HL-60 (cell line): Measurements from ENCODE around the gene ZNF436.

Experiments used
- DNase-seq, 2 experiments: peaks; one replicate each; pipeline ENCODE4 v3.0.0-alpha.2; 2010 to 2020; ENCODE audit warnings: low read depth in 1 of 2, low spot score in 1 of 2
- H3K27ac ChIP-seq: fragments of 250-450 bp; sonication (Bioruptor Pico); replicated peaks from 2 replicates; pipeline ENCODE4 v1.5.1; 2020; ENCODE audit warnings: mild to moderate bottlenecking, moderate library complexity
- H3K27me3 ChIP-seq: fragments of 250-450 bp; sonication (Bioruptor Pico); 2 replicates; pipeline ENCODE4 v1.5.1; 2021; ENCODE audit warnings: mild to moderate bottlenecking, moderate library complexity; ENCODE audit not compliant: insufficient read depth, poor library complexity, severe bottlenecking
- H3K4me3 ChIP-seq: replicated peaks from 2 replicates; pipeline ENCODE4 v1.5.1; 2011; ENCODE audit warnings: mild to moderate bottlenecking, control low read depth, low read length; ENCODE audit not compliant: insufficient read depth
- GABPA ChIP-seq: IDR thresholded peaks from 2 replicates; pipeline ENCODE4 v1.6.1; 2012; ENCODE audit warnings: low read depth
- POLR2AphosphoS5 ChIP-seq: IDR thresholded peaks from 2 replicates; pipeline ENCODE4 v1.6.1; 2012; ENCODE audit warnings: low read depth
- REST ChIP-seq: IDR thresholded peaks from 2 replicates; pipeline ENCODE4 v1.6.1; 2012; ENCODE audit warnings: low read depth; ENCODE audit not compliant: insufficient replicate concordance
- SPI1 ChIP-seq: IDR thresholded peaks from 2 replicates; pipeline ENCODE4 v1.6.1; 2012; ENCODE audit warnings: low read depth, mild to moderate bottlenecking, borderline replicate concordance
- TF ChIP-seq, protein P1 (sequence below): IDR thresholded peaks from one replicate; pipeline ENCODE4 v1.5.1; 2011; ENCODE audit warnings: low read length, control low read depth, inconsistent platforms; ENCODE audit not compliant: insufficient read depth

ZNF436 gene

DNA sequence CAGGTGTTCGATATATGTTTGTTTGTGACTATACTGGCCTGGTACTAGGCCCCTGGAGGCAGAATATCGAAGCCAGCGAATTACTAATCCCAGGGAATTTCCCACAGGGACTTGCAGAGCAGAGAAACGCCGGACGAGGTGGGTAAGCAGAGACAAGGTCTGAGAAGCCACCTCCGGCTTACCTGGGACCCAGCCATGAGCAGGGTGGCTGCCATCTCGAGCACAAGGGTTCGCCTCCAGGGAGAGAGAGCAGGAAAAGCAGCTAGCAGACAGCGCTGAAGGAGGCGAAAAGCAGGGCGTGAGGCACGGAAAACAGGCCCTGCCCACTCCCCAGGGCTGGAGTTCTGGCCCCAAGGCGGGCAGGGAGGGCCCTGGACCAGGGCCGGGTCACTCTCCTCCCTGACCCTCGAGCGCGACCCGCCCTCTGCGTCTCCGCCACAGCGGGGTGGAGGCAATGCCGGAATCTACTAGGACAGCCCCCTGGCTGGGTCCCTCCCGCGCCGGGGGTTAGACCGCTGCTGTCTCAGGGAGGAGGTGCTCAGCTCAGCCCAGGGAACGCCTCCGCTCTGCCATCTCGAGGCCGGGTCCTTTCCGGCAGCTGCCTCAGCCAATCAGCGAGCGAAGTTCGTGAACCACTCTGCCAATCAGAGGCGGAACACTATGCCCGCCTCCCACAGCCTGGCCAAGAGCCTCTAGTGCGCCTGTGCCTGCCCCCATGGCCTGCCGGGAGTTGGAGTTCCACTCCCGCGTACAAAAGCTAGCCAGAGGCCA, 1.7 kb downstream of the ZNF436 start:
- H3K4me3 ChIP-seq, result peak overlapping the region; percentile 81
- DNase-seq, result peak; percentile 98 to 99
- TF ChIP-seq GABPA, result no peak; the same call in 1 of the 2 replicates
- TF ChIP-seq SPI1, result no peak
- TF ChIP-seq, protein P1, sequence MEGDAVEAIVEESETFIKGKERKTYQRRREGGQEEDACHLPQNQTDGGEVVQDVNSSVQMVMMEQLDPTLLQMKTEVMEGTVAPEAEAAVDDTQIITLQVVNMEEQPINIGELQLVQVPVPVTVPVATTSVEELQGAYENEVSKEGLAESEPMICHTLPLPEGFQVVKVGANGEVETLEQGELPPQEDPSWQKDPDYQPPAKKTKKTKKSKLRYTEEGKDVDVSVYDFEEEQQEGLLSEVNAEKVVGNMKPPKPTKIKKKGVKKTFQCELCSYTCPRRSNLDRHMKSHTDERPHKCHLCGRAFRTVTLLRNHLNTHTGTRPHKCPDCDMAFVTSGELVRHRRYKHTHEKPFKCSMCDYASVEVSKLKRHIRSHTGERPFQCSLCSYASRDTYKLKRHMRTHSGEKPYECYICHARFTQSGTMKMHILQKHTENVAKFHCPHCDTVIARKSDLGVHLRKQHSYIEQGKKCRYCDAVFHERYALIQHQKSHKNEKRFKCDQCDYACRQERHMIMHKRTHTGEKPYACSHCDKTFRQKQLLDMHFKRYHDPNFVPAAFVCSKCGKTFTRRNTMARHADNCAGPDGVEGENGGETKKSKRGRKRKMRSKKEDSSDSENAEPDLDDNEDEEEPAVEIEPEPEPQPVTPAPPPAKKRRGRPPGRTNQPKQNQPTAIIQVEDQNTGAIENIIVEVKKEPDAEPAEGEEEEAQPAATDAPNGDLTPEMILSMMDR, result no peak
- no peak for TF ChIP-seq REST
- peak; percentile 73 for TF ChIP-seq POLR2AphosphoS5
- H3K27ac ChIP-seq, result peak overlapping the region; percentile 90
- no peaks in the 10 kb centered on the region for H3K27me3 ChIP-seq

DNA sequence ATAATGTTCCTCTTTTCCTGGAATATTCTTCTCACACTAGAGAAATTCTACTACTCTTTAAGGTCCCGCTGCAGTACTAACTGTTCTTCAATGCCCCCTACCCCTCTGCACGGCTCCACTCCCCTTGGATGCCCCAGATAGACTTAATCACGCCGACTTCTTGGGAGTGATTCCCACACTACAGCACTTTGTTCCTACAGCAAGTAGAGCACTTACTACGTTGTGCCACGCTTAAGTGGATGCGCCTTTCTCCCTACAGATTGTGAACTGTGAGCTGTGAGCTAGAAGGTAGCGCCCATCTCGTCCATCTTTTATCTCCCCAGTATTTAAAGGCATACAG, 2.2 kb downstream of the ZNF436 start:
- Histone ChIP-seq H3K4me3 (peak overlapping the region; percentile 81), H3K27ac (peak overlapping the region; percentile 90), H3K27me3 (no peaks in the 10 kb centered on the region)
- TF ChIP-seq SPI1 (no peak), GABPA (no peak), POLR2AphosphoS5 (no peak)
- TF ChIP-seq, protein P1, result no peak
- no peak for DNase-seq

DNA sequence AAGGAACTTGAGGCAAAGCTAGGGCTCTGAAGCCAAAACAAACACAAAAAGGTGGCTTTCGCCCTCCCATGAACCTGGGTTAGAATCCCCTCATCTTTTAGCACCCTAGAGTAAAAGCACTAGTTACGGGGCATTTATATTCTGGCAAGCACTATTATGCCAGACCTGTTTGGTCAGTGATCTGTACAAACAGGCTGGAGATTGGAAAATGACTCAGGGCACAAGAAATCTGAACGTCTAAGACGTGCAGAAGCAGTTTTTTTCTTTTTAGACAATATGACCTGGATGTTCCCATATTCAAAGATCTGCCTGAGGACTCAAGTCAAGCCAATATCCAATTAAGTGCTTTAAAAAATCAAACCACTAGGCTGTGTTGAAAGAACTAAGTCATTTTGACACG, 3.0 kb downstream of the ZNF436 start:
- Histone ChIP-seq H3K27me3 (no peaks in the 10 kb centered on the region), H3K27ac (no peak overlapping the region), H3K4me3 (no peak overlapping the region)
- no peak for TF ChIP-seq GABPA
- TF ChIP-seq, protein P1, result no peak
- TF ChIP-seq SPI1, result no peak
- TF ChIP-seq REST, result no peak
- TF ChIP-seq POLR2AphosphoS5, result no peak
- no peak for DNase-seq

DNA sequence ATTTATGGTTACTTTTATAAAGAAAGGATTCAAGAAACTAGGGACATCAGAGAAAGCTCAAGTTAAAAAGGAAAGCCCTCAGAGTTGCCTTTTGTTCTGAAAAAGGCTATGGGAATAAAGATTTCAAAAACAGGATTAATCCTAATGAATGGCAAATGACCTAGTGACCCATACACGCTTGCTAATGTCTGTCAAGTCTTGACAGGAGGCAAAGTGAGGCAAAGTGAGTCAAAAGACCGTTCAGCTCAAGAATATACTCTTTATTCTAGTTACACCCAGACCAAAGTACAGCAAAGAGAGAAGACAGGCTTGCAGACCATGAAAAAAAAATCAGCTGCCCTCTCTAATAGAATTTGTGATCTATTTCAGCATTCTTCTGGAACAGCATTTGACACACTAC, 3.5 kb downstream of the ZNF436 start:
- TF ChIP-seq POLR2AphosphoS5 (no peak), SPI1 (no peak), REST (no peak), GABPA (no peak)
- TF ChIP-seq, protein P1, result no peak
- DNase-seq, result no peak
- no peak overlapping the region for H3K27ac ChIP-seq
- no peaks in the 10 kb centered on the region for H3K27me3 ChIP-seq
- no peak overlapping the region for H3K4me3 ChIP-seq
